ENCODE data around the gene PRKD1. TPM values are rescaled to one million over a fixed set of nuclear protein-coding genes. Genes with fewer than 3 reads are reported as not detected.

PRKD1 gene
- total and polyA plus RNA-seq, 11 donors: 0.99 to 8.8 (median 3.6) TPM

DNA sequence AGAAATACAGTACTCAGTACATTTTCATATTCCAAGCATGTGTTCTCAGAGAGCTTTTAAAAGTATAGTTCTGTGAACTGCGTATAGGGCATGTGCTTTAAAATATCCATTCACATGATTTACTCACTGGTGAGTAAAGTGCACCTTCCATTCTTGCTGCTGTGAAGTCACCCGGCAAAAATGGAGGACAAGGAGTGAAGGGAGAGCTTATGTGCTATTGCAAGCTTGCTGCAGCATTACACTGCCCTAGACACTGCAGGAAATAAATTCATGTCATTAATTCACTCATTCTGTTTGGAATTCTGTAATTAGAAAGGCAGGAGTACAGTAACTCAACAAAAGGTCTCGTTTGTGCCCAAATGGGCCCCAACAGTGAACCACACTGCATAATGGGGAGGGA is 347.8 kb downstream of the PRKD1 start:
- peaks cover 0 to 14% (median 4%) of the 10 kb centered on the region in 9 donors for H3K36me3 ChIP-seq
- ATAC-seq (no peak), DNase-seq (no peak)
- no peaks in the 10 kb centered on the region for H3K9me3 ChIP-seq
- intact Hi-C loops (cut with DNase I): no loop called here
- peaks cover 0 to 4% (median 0%) of the 10 kb centered on the region in 12 donors for H3K4me1 ChIP-seq
- no peaks in the 10 kb centered on the region for H3K27me3 ChIP-seq
- no peak overlapping the region for H3K27ac ChIP-seq
- H3K4me3 ChIP-seq: no peak overlapping the region
- WGBS, 4 donors: 92 to 96% (median 94%) methylated on average over 3 of the region's 3 CpGs
- TF ChIP-seq CTCF (IDR thresholded peaks at IDR 0.05): no peak
- no peak for TF ChIP-seq POLR2A (IDR thresholded peaks at IDR 0.05)

- Histone ChIP-seq H3K27me3 (no peaks in the 10 kb centered on the region), H3K4me3 (no peak overlapping the region), H3K4me1 (no peaks in the 10 kb centered on the region), H3K36me3 (peaks cover 0 to 14% (median 4%) of the 10 kb centered on the region in 9 donors), H3K27ac (no peak overlapping the region), H3K9me3 (peaks cover 0 to 9% (median 0%) of the 10 kb centered on the region in 12 donors)
- intact Hi-C loops (cut with DNase I): no loop called here
- WGBS, 4 donors: 94 to 98% (median 96%) methylated on average over 4 of the region's 4 CpGs
- TF ChIP-seq CTCF (IDR thresholded peaks at IDR 0.05) (no peak), POLR2A (IDR thresholded peaks at IDR 0.05) (no peak)
- no peak for ATAC-seq
- DNase-seq: no peak
Observed at GRCh38 chr14:29576927-29577326, 350.7 kb downstream of the PRKD1 start.

GRCh38 chr14:29569194-29569593 is 358.5 kb downstream of the PRKD1 start:
- ATAC-seq: no peak
- Histone ChIP-seq H3K4me1 (no peaks in the 10 kb centered on the region), H3K36me3 (no peaks in the 10 kb centered on the region), H3K4me3 (no peak overlapping the region), H3K27me3 (no peaks in the 10 kb centered on the region), H3K27ac (no peak overlapping the region), H3K9me3 (peaks cover 0 to 30% (median 5%) of the 10 kb centered on the region in 12 donors)
- 84 to 97% (median 96%) methylated on average over 2 of the region's 2 CpGs for WGBS, 4 donors
- TF ChIP-seq POLR2A (IDR thresholded peaks at IDR 0.05) (no peak), CTCF (IDR thresholded peaks at IDR 0.05) (no peak)
- intact Hi-C loops (cut with DNase I): no loop called here
- DNase-seq: no peak

DNA sequence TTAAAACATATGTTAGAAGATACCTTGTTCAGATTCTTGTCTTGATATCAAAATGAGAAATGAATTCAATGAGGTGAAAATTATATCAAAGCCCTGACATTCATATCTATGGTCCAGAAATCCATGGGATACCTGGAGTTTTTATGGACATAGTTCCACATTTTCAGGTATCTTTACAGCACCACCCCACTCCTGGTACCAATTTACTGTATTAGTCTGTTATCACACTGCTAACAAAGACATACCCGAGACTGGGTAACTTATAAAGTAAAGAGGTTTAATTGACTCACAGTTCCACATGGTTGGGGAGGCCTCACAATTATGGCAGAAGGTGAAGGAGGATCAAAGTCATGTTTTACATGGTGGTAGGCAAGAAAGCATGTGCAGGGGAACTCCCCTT is 361.5 kb downstream of the PRKD1 start:
- Histone ChIP-seq H3K27me3 (no peaks in the 10 kb centered on the region), H3K27ac (no peak overlapping the region), H3K9me3 (peaks cover 0 to 25% (median 5%) of the 10 kb centered on the region in 12 donors), H3K4me1 (no peaks in the 10 kb centered on the region), H3K4me3 (no peak overlapping the region), H3K36me3 (no peaks in the 10 kb centered on the region)
- ATAC-seq (no peak), DNase-seq (no peak)
- WGBS, 4 donors: 66 to 96% (median 71%) methylated on average over 1 of the region's 1 CpG
- intact Hi-C loops (cut with DNase I): no loop called here
- no peak for TF ChIP-seq POLR2A (IDR thresholded peaks at IDR 0.05)
- no peak for TF ChIP-seq CTCF (IDR thresholded peaks at IDR 0.05)
